GM19099 (cell line): ENCODE measurements around the gene WWOX.

Experiments
- POLR2A ChIP-seq: IDR thresholded peaks from 3 replicates; pipeline ENCODE4 v1.6.1; 2011; ENCODE audit warnings: low read depth; ENCODE audit not compliant: insufficient read length; ENCODE audit errors: extremely low read depth

The WWOX gene

DNA sequence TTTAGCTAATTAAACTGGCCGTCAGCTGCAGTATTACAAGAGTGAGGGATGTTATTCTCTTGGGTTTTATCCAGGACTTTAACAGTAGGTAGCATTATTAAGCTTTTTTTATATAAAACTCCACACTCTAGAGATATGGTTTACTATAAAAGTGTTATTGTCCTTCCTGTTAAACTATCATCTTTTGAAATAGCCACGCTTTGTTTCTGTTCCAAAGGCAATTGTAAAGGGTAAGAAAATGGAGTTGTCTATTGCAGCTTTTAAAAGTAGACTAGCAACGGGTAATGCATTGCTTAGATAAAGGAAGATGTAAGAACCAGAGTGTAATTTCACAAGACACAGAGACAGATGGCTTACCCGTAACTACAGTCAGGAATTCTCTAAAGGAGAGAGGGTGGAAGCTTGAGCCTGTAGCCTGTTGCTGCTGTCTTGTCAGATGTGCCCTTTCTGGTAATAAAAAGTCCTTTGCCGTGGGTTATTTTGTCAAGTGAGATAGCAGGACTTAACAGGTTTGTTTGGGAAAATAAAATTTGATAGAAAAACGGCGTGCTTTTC, 56.4 kb downstream of the WWOX start:
- TF ChIP-seq POLR2A, result no peak

DNA sequence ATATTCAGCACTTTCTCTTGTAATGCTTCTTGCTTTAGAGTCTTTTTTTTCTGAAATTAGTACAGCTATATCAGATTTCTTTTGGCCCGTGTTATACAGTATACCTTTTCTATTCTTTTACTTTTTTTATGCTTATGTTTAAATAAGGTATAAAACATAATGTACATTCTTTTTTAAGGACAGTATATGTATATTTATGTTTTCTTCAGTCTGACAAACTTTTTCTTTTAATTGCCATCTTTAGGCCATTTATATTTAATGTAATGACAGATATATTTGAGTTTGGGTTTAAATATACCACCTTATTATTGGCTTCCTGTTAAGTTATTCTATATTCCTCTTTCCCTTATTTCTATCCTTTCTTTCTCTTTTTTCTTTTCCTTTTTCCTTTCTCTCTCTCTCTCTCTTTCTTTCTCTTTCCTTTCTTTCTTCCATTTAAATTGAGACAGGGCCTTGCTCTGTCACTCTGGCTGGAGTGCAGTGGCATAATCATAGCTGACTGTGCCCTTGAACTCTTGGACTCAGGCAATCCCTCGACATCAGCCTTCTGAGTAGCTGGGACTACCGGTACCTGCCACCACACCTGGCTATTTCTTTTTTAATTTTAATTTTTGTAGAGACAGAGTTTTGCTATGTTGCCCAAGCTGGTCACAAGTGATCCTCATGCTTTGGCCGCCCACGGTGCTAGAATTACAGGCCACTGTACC, 61.7 kb downstream of the WWOX start:
- TF ChIP-seq POLR2A, result no peak

DNA sequence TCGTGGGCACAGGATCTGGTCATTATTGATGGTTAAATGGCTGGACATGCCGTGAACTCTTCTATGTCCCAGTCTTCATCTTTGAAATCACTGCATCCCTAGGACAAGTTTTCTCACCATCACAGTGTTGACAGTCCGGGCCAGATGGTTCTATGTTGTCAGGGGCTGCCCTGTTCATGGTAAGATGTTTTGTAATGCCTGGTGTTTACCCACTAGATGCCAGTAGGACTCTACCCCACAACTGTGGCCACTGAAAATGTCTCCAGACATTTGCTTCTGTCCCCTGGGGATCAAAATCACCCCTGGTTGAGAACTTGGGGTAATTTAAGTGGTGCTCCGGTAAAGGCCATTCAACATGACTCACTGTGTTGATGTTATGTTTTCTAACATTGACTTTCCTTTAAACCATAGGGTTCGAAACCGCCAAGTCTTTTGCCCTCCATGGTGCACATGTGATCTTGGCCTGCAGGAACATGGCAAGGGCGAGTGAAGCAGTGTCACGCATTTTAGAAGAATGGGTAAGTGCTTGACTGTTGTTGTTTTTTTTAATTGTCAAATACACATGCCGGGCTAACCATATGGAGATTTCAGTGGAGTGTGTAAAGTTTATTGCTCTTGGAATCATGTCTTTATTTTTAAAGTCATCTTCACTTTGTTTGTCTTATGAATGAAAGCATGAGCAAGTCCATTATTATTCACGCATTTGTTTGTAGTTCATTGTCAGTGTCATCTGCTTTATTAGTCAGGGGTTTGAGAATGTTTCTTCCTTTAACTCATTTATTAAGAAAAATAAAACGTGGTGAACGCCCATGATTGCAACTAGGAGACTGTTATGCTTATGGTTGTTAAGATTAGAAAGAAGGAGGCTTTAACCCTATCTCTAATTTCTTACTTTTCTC, 64.6 kb downstream of the WWOX start:
- TF ChIP-seq POLR2A, result no peak

DNA sequence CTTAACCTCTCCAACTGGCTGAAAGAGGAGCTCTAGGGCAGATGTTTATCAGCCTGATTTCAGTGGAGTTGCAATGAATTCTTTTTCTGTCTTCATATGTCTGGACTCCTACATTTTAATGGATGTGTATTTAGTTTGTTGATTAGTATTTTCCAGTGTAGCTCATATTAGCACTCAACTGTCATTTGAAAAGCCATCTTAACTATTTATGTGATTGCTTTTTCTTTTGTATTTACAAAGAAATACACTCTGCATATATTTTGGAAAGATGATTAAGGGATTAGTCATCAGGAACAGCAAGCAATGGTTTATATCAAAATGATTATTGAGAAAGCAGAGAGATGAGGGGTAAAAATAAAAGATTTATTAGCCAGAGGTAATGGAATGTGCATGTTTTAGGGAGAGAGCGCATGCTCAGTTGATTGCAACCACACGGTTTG, 71.1 kb downstream of the WWOX start:
- no peak for TF ChIP-seq POLR2A

DNA sequence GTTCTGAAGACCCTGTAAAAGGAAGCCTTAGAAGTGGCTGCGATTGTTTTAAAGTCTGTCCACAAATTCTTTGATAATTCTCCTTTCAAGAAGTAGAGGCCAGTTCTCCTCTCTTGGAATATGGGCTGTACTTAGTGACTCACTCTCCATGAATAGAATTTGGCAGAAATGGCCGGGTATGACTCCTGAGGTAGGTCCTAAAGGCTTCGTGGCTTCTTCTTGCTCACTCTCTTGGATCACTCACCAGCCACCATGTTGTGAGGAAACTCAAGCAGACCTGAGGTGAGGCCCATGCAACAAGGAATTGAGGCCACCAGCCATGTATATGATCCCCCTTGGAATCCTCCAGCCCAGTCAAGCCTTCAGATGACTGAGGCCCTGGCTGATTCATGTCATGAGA, 75.8 kb downstream of the WWOX start:
- no peak for TF ChIP-seq POLR2A

DNA sequence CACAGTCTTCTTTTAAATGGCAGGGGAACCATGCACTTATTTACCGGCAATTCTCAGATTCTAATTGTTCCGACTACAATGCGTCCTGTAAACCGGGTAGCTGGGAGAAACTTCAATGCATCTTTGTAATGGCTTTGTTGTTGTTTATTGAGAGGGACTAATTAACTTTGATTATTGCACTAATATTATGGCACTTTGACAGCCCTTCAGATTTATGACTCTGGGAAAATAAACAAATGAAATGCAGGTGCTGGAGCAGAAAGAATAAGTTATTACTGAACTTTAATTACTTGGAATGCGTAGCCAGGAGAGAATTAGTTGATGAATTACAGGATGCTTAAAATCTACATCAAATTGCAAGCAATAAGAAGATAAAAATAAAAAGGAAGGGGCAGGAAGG, 77.0 kb downstream of the WWOX start:
- TF ChIP-seq POLR2A, result no peak

DNA sequence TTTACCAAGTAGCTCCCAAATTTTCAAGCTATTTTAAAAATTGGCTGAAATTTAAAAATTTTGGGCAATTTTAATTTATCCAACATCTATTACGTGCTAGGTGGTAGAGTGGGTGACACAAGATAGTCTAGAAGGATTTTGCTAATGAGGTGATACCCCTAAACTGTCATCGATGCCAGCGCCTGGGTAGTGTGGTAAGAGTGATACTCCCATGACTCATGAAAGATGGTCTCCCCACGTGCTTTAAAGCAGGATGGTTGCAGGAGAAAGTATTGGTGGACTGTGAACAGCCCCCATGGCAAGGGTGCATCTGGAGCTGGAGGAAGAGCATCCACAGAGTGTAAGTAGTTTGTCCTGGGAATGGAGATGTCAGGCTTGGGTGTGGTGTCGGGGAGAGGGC, 77.8 kb downstream of the WWOX start:
- no peak for TF ChIP-seq POLR2A

DNA sequence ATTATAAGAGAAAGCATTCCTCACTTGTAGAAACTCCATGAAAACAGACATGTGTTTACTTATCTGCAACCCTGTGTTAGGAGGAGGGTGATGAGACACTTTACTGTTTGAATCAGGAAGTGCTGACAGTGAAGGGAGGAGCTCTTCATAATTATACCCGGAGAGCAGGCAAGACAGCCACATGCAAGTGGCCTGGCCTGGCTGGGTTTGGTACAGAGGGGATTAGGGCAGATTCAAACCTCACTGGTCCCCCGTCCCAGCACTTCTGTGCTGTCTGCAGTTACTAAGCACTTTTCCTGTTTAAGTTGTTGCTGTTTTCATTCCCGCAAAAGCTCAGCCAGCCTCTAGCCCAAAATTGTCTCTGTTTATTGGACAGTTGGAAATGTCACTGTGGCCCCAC, 78.5 kb downstream of the WWOX start:
- no peak for TF ChIP-seq POLR2A

DNA sequence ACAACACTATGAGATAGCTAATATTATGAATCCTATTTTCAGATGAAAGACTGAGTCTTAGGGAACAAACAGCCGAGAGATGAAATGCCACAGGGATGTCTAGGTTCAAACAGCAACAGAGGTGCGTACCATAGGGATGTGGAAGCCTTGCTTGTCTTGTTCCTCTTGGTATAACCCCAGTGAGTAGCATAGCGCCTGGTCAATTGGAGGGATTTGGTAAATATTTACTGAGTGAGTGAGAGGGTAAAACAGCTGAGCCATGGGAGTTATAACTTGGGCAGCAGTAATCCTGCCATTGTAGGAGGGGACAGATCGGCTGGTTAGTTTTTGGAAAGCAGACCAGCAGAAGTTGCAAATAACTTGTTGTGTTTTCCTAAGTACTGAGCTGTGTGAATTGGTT, 80.2 kb downstream of the WWOX start:
- no peak for TF ChIP-seq POLR2A

DNA sequence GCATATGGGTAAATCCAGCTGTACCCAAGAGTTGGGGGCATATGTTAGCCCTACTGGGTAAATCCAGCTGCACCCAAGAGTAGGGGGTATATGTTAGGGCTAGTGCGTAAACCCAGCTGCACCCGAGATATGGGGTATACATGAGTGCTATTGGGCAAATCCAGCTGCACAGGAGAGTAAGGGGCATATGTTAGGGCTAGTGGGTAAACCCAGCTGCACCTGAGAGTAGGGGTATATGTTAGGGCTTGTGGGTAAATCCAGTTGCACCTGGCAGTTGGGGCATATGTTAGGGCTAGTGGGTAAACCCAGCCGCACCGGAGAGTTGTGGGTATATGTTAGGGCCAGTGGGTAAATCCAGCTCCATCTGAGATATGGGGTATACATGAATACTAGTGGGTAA, 80.9 kb downstream of the WWOX start:
- no peak for TF ChIP-seq POLR2A

DNA sequence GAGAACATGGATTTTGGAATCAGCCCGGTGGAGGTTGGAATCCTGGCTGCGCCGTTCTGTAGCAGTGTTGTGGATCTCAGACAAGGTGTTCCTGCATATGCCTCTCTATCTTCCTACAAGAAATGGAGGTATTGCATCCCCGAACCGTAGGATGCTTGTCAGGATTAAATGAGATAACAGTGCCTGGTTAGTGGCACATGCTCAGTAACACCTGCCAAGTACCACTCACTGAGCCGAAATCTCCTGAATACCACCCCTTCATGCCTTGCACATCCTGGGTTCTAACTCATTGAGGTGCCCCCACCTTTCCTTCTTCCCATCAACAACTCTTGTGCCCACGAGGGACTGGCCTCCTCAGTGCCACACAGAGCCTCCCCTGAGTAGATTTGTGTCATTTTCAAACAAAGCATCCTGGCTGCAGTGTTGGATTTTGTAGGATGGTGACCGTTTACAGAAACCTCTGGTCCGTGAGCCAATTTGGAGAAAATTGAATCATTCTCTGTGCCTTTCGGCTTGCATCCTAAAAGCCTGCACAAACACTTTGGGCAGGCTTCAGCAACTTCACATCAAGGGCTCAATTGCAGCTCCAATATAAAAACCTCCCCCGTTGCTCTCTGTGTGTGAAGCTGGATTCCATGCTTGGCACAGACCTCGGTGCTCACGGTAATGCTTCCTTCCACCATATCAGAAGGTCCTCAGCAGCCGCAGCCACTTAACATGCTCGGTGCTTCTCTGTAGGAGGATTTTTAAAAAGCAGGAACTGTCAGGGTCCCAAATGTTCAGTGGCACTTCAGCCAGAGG, 84.2 kb downstream of the WWOX start:
- no peak for TF ChIP-seq POLR2A

DNA sequence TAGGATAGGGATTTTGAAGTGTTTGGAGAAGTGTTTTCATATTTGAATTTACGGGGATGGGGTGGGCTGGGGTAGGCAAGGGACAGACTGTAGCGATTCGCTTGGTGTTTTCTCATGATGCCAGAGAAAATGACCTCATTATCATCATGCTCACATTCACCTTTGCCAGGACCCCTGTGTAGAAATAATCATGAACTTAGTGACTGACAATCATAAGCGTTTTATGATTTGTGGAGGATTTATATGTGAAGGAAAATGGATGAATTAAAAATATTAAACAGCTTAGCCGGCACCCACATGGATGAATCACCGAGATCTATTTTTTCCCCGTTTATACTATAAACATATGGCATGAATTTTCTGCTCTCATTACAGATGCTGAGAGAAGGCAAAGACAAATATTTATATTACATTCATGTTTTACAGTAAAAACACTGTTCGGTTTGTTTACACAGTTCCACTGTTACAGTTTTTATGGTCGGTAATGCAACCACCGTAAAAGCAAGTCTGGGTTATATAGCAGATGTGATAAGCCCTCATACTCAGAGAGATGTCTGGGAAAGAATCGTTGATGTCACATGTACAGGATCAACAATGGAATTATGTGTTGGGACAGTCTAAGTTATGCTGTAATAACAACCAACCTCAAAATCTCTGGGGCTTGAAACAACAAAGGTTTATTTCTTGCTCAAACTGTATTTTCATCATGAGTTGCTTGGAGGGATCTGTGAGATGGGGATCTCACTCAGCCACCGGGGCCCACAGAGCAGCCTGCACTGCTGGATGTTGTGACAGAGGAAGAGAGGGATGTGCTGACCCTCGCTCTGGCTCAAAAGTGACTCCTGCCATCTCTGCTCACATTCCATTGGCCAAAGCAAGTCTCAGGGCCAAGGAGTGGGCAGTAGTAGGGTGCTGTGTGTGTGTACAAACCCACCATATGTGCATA, 85.1 kb downstream of the WWOX start:
- TF ChIP-seq POLR2A, result no peak

DNA sequence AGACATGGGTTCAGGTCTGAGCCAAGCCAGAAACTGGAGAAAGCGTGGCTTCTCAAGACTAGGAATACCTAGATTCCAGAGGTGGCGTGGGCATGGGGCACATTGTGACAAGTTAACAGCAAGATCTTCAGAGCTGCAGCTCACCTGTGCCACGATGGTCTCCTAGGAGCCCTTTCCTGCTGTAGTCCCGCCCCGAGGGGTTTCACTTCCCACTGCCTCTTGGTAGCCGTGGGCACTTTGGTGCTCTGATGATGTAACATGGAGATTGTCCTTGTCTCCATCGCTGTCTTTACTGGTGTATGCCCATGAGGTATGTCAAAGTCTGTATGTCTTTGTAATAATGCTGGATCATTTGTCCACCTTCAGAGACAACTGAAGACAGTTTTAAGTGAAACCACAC, 89.7 kb downstream of the WWOX start:
- TF ChIP-seq POLR2A, result no peak
